DOHH2 (cell line): Measurements from ENCODE around the gene CEMIP.

Experiments
- H3F3A ChIP-seq: fragments of 200-600 bp; sonication (generic), shearing (Covaris generic); 2 replicates; pipeline ENCODE4 v1.6.0; 2016; ENCODE audit warnings: antibody characterized with exemption, mild to moderate bottlenecking; ENCODE audit not compliant: control insufficient read depth, insufficient read depth
- H3K27ac ChIP-seq: fragments of 200-600 bp; sonication (generic); 2 replicates; pipeline ENCODE4 v1.5.1; 2014; ENCODE audit warnings: low read depth, mild to moderate bottlenecking, low read length, moderate library complexity
- H3K27me3 ChIP-seq: fragments of 200-600 bp; sonication (generic); 2 replicates; pipeline ENCODE4 v1.6.1; 2014; ENCODE audit warnings: mild to moderate bottlenecking, low read length, mixed read lengths; ENCODE audit not compliant: control insufficient read depth
- H3K36me3 ChIP-seq: fragments of 200-600 bp; sonication (generic); 2 replicates; pipeline ENCODE4 v1.6.1; 2014; ENCODE audit warnings: mild to moderate bottlenecking, low read length, moderate library complexity, mixed read lengths; ENCODE audit not compliant: control insufficient read depth
- H3K4me1 ChIP-seq: fragments of 200-600 bp; sonication (generic); 2 replicates; pipeline ENCODE4 v1.6.1; 2014; ENCODE audit warnings: mild to moderate bottlenecking, low read length, mixed read lengths; ENCODE audit not compliant: control insufficient read depth
- H3K4me2 ChIP-seq: fragments of 200-600 bp; sonication (generic); 2 replicates; pipeline ENCODE4 v1.6.0; 2014; ENCODE audit warnings: mild to moderate bottlenecking, low read length, moderate library complexity
- H3K4me3 ChIP-seq: fragments of 200-600 bp; sonication (generic); 2 replicates; pipeline ENCODE4 v1.5.1; 2014; ENCODE audit warnings: mild to moderate bottlenecking, low read length, mixed read lengths
- H3K79me2 ChIP-seq: fragments of 200-600 bp; sonication (generic); 2 replicates; pipeline ENCODE4 v1.6.1; 2014; ENCODE audit warnings: mild to moderate bottlenecking, low read length, mixed read lengths; ENCODE audit not compliant: control insufficient read depth
- H3K9me2 ChIP-seq: fragments of 200-600 bp; sonication (generic); replicated peaks from 2 replicates; pipeline ENCODE4 v1.6.1; 2014; ENCODE audit warnings: mild to moderate bottlenecking, low read length, mixed read lengths; ENCODE audit not compliant: control insufficient read depth
- H3K9me3 ChIP-seq: fragments of 200-600 bp; sonication (generic); 2 replicates; pipeline ENCODE4 v1.6.1; 2014; ENCODE audit warnings: antibody characterized with exemption, low read length, mixed read lengths; ENCODE audit not compliant: control insufficient read depth, insufficient read depth
- H4K20me1 ChIP-seq: fragments of 200-600 bp; sonication (generic); 2 replicates; pipeline ENCODE4 v1.6.0; 2014; ENCODE audit warnings: low read depth, mild to moderate bottlenecking, antibody characterized with exemption, low read length, moderate library complexity; ENCODE audit not compliant: control insufficient read depth, insufficient read depth
- CTCF ChIP-seq: fragments of 200-600 bp; sonication (generic); IDR thresholded peaks from one replicate; pipeline ENCODE4 v1.5.1; 2014; ENCODE audit warnings: antibody characterized with exemption, mild to moderate bottlenecking, low read depth, low read length; ENCODE audit not compliant: poor library complexity, severe bottlenecking
- EZH2phosphoT487 ChIP-seq: fragments of 200-600 bp; sonication (generic); IDR thresholded peaks from 2 replicates; pipeline ENCODE4 v1.6.1; 2017; ENCODE audit warnings: borderline replicate concordance, mild to moderate bottlenecking, antibody characterized with exemption, low read length, moderate library complexity, mixed read lengths

CEMIP gene

GRCh38 chr15:80796407-80796806 is 17.2 kb downstream of the CEMIP start:
- Histone ChIP-seq H3F3A (no peaks in the 10 kb centered on the region), H3K9me3 (no peaks in the 10 kb centered on the region), H3K27ac (no peak overlapping the region), H3K9me2 (no peaks in the 10 kb centered on the region), H3K36me3 (no peaks in the 10 kb centered on the region), H3K79me2 (no peaks in the 10 kb centered on the region), H3K27me3 (peaks cover 12% of the 10 kb centered on the region), H3K4me2 (no peak overlapping the region), H4K20me1 (no peaks in the 10 kb centered on the region), H3K4me1 (no peaks in the 10 kb centered on the region), H3K4me3 (no peak overlapping the region)
- no peak for TF ChIP-seq CTCF

GRCh38 chr15:80798911-80799310 is 19.7 kb downstream of the CEMIP start:
- no peaks in the 10 kb centered on the region for H3K79me2 ChIP-seq
- H3K27me3 ChIP-seq = no peaks in the 10 kb centered on the region
- H3K4me3 ChIP-seq = no peak overlapping the region
- no peak overlapping the region for H3K4me2 ChIP-seq
- H3K9me3 ChIP-seq = no peaks in the 10 kb centered on the region
- no peak overlapping the region for H3K27ac ChIP-seq
- H3K4me1 ChIP-seq = no peaks in the 10 kb centered on the region
- H3F3A ChIP-seq = no peaks in the 10 kb centered on the region
- no peaks in the 10 kb centered on the region for H3K9me2 ChIP-seq
- no peaks in the 10 kb centered on the region for H3K36me3 ChIP-seq
- TF ChIP-seq EZH2phosphoT487 (no peak), CTCF (no peak)
- H4K20me1 ChIP-seq = no peaks in the 10 kb centered on the region

GRCh38 chr15:80800067-80800466 is 20.9 kb downstream of the CEMIP start:
- H3K27ac ChIP-seq = no peak overlapping the region
- H3K4me2 ChIP-seq = no peak overlapping the region
- no peaks in the 10 kb centered on the region for H3K36me3 ChIP-seq

More at GRCh38 chr15:80800067-80800466, 20.9 kb downstream of the CEMIP start:
- Histone ChIP-seq H3K9me2 (no peaks in the 10 kb centered on the region), H3K4me3 (no peak overlapping the region), H4K20me1 (no peaks in the 10 kb centered on the region), H3K79me2 (no peaks in the 10 kb centered on the region), H3F3A (no peaks in the 10 kb centered on the region), H3K9me3 (no peaks in the 10 kb centered on the region), H3K4me1 (no peaks in the 10 kb centered on the region), H3K27me3 (no peaks in the 10 kb centered on the region)
- TF ChIP-seq CTCF = no peak
- no peak for TF ChIP-seq EZH2phosphoT487
